Inferior parietal cortex (tissue), 1 donor: Measurements from ENCODE around the gene INAFM1.
A peak's percentile ranks its signal among the peaks of the same experiment; 100 is the strongest.
"Not testable (repeated sequence)": the region's sequence is repeated elsewhere in the genome, so short reads cannot be mapped to it uniquely, and the experiment has no call there.

Experiments used
- DNase-seq: peaks from one replicate; pipeline ENCODE4 v3.0.0-alpha.2; 2016; ENCODE audit errors: extremely low spot score

The INAFM1 gene

GRCh38 chr19:47240996-47241918 lies 33.4 kb upstream of the INAFM1 start:
- DNase-seq = no peak

DNA sequence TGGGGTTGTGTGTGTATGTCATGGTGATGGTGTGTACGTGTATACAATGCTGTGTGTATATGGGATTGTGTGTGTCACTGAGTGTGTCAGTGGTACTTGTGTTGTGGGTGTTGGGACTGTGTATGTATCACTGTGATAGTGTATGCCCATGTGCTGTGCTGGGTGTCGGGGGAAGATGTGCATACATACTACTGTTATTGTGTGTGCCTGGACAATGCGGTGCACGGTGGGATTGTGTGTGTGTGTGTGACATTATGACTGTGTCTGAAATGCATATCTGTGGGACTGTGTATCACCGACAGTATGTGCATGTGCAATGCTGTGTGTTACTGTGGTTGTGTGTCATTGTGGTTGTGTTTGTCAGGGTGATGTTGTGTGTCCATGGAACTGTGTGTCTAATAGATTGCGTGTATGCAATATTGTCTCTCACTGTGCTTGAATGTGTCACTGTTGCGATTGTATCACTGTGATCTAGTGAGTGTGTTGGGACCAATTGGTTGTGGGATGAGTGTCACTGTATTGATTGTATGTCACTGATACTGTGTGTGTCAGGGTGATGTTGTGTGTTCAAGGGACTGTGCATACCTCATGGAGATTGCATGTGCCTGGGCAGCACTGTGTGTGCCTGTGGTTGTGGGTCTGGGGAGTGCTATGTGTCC lies 32.6 kb upstream of the INAFM1 start:
- DNase-seq = no peak

DNA sequence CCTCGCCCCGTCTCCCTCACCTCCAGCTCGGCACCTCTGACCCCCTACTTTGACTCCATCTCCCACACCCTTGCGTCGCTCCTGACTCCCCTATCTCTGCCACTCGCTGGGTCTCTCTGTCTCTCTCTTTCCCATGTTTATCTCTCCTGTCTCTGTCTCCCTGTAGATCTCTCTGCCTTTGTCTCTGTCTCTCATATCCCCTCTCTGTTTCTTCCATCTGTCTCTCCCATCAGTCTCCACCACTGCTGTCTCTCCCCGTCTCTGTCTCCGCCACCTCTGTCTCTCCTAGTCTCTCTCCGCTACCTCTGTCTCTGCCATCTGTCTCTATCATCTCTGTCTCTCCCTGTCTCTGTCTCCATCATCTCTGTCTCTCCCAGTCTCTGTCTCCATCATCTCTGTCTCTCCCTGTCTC lies 31.3 kb upstream of the INAFM1 start:
- no peak for DNase-seq

DNA sequence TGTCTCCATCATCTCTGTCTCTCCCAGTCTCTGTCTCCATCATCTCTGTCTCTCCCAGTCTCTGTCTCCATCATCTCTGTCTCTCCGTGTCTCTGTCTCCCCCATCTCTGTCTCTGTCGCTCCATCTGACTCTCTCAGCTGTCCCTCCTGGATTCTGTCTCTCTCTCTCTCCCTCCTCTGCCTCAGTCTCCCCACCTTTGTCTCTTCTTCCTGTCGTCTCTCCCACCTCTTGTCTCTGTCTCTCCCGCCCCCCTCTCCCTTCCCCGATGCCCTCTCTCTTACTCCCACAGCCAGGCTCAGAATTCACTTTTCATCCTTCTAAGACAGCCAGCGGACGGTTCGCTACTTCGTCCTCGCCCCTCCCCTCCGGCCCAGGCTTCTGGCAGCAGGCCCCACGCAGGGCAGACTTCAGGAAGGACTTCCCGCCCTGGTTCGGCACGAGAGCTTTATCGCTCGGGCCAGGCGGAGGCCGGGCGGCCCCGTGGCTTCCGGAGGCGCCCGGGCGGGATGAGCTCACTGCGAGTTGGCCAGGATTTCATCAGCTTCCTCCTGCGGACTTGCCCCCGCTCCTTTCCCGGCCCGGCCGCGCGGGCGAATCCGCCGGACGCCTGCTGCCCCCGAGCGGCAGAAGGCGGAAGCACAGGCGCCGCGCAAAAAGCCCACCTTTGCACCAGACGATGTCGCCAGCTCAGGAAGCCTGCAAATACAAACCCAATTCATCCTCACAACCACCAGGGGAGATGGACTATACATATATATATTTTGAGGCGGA lies 30.7 kb upstream of the INAFM1 start:
- DNase-seq = peak; percentile 86

DNA sequence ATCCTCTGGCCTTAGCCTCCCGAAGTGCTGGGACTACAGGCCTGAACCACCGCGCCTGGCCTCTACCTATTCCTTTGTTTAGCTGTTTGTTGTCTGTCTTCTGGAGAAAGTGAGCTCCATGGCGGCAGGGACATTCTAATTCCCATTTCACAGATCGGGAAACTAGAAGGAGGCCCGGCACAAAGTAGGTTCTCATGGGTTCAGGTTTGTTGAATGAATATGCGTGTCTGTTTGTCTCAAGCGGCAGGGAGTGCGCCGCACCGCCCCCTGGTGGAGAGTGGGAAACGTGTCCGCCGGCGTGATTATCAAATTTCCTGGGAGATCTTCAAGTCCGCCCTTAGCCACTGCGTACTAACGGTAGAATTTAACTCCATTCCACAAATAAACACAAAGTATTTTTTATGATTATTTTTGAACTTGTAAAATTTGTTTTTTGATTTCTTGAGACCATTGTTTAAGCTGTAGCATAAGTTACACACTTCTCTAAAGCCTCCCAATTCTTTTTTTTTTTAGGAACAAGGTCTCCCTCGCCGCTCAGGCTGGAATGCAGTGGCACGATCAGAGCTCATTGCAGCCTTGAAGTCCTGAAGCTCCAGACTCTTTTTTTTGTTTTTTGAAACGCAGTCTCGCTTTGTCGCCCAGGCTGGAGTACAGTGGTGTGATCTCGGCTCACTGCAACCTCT lies 27.2 kb upstream of the INAFM1 start:
- DNase-seq = peak; percentile 83

GRCh38 chr19:47253016-47253415 lies 21.7 kb upstream of the INAFM1 start:
- not testable (repeated sequence) for DNase-seq

DNA sequence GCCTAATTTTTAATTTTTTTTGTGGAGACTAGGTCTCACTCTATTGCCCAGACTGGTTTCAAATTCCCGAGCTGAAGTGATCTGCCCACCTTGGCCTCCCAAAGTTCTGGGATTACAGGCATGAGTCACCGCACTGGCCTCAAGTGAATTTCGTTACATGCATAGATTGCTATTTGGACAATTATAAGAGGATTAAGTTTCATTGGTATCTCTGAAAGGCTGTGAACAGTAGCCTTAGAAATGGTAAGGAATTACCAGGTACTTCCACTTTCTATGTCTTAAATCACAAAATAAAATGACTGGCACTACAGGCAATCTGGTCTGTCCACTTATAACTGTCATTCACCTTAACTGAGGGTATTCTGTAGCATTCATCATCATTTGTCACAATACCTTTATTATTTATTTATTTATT lies 21.2 kb upstream of the INAFM1 start:
- DNase-seq = no peak

GRCh38 chr19:47253970-47254369 lies 20.7 kb upstream of the INAFM1 start:
- no peak for DNase-seq

- peak; percentile 97 for DNase-seq
Measured at GRCh38 chr19:47255879-47256692, 18.6 kb upstream of the INAFM1 start, which contains the start of gene CCDC9. Gene CCDC9, plus strand, starts transcription at chr19:47256525. Its CDS starts 1,876 bp downstream, at chr19:47258401.

DNA sequence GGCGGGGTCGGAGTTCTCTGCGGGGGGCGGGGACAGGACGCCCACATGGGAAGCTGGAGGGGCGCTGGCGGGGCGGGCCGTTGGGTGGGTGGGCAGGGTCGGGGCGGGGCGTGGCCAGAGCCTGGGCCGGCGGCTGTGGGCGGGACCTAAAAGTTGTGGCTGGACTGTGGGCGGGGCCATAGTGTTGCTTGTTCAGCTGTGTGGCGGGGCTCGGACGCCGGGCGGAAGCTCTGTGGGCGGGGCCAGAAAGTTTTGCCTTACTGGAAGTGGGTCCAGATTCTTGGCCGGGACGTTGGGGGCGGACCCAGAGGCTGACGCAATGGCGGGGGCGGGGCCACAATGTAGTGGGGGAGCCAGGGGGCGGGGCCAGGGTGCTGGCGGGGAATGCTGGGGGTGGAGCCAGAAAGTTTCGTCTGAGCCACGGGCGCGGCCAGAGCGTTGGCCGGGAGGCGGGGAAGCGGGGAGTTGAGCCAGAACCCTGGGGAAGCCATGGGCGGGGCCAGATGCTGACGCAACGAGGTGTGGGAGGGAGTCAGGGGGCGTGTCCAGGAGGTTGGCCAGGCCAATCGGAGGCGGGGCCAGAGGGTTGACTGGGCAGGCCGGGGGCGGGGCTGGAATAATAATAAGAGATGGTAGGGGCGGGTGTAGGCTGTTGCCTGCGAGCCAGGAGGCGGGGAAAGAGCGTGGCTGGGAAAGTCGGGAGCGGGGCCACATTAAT lies 17.8 kb upstream of the INAFM1 start:
- peak; percentile 96 for DNase-seq

DNA sequence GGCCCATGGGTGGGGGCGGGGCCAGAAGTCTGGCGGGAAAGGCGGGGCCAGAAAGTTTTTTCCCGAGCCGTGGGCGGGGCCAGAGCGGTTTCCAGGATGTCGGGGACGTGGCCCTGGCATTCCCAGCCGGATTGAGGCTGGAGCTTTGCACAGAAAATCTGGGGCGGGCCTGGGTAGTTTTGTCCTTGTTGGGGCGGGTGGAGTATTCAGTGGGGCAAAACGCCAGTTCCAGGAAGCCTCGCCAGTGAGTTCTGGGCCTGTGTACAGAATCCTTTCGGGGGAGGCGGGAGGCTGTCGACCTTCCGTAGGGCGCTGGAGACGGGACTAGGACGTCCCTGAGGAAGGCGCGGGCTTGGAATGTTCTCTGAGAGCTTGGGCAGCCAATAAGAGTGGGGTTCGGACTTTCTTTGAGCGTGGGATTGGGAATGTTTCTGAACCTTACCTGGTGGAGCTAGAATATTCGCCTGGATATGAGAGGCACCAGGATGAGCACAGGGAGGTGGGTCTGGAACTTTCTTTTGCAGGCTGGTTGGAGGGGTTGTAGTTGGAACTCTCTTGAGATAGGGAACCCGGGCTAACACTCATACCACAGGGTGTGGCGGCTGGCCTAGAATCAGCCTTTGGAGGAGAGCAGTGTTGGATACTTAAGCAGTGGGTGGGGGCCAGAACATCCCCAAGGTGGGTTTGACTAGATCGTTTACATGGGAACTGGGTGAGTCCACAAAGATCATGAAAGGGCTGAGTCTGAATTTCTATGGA lies 17.1 kb upstream of the INAFM1 start:
- peak; percentile 41 for DNase-seq

DNA sequence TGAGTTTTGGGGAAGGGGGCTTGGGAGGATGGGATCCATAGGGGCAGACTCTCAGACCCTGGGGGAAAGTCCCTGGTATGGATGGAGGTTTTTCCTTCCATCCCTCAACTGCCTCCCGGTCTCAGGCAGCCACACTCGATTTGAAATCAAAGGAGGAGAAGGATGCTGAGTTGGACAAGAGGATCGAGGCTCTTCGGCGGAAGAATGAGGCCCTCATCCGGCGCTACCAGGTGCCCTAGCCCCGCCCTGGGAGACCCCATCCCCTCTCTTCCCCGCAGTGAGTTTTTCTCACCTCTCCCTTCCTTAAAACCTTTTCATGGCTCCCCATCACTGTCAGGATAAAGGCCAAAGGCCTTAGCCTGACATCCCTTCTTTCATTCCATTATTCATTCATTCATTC lies 16.3 kb upstream of the INAFM1 start:
- no peak for DNase-seq

- DNase-seq = no peak
Measured at GRCh38 chr19:47258895-47259555, 15.7 kb upstream of the INAFM1 start.

DNA sequence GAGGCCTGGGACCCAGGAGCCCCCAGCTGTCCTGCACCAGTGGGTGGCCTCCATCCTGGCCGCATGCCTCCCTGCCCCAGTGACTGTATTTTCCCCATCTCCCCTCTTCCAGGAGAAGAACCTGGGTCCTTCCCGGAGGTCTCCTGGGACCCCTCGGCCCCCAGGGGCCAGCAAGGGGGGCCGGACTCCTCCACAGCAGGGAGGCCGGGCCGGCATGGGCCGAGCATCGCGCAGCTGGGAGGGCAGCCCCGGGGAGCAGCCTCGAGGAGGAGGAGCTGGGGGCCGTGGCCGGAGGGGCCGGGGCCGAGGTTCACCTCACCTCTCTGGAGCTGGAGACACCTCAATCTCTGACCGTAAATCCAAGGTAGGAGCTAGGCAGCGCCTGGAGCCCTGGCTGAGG lies 14.2 kb upstream of the INAFM1 start:
- DNase-seq = no peak

DNA sequence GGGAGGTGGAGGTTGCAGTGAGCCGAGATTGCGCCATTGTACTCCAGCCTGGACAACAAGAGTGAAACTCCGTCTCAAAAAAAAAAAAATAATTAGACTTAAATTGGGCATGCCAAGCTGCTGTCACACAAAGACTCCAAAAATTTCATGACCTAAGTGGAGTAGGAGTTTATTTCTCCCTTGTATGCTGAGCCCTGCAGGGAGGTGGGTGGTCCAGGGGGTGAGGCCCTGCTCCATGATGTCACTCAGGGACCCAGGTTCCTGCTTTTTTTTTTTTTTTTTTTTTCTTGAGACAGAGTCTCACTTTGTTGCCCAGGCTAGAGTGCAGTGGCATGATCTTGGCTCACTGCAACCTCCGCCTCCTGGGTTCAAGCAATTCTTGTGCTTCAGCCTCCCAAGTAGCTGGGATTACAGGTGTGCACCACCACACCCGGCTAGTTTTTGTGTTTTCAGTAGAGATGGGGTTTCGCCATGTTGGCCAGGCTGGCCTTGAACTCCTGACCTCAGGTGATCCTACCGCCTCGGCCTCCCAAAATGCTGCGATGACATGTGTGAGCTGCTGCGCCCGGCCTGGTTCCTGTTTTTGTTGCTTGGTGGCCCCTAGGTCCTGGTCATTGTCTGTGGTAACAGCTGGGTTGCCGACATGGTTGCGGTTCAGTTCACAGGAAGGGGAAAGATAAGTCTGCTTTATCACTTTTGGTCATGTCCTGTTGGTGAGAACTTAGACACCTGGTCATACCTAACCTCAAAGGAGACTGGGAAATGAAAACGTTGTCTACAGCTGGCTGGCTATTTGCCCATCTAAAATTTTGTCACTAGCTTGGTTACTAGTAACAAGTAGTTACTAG lies 12.5 kb upstream of the INAFM1 start:
- not testable (repeated sequence) for DNase-seq

DNA sequence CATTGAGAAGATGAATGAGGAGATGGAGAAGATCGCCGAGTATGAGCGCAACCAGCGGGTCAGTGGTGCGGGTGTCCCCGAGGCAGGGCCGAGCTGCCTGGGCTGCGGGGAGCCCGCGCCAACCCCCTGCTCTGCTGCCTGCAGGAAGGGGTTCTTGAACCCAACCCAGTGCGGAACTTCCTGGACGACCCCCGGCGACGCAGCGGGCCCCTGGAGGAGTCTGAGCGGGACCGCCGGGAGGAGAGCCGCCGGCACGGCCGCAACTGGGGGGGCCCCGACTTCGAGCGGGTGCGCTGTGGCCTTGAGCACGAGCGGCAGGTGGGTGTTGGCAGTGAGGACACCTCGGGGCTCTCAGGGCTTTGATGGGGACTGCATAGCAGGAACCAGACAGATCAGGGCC lies 10.1 kb upstream of the INAFM1 start:
- no peak for DNase-seq

- no peak for DNase-seq
Measured at GRCh38 chr19:47266401-47266941, 8.2 kb upstream of the INAFM1 start.
